ENCODE measurements around the gene ATP2A1. TPM values are rescaled to one million over a fixed set of nuclear protein-coding genes. Genes with fewer than 3 reads are reported as not detected.

Gene ATP2A1
- total and polyA plus RNA-seq, 7 donors = 0.36 to 1.6 (median 0.85) TPM; not detected in 3

DNA sequence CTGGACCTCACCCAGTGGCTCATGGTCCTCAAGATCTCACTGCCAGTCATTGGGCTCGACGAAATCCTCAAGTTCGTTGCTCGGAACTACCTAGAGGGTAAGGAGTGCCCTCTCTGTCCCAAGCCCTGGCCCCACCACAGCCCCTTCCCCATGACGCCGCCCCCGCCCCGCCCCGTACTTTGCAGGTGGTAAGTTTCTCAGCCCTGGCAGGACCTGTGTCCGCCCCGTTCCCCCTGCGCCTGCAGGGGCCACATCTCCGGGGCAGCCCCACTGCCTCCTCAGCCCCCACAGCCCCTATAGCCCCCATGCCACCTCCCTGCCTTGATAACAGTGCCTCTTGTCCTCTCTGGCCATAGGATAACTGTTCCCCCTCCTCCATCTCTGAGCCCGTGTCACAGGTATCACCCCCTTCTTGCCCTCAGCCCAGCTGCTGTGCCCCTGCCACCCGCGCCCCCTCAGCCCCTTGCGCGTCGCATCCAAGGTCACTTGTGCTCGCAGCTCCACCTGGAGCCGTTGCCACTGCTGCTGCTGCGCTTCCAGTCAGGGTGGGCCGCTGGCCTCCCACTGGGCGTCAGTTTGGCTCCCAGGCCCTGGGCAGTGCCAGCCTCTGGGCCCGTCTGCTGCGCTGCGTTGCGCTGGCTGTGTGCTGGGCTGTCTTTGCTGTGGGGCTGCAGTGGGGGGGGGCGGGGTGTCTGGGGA lies 25.2 kb downstream of the ATP2A1 start:
- Histone ChIP-seq H3K4me1 (no peaks in the 10 kb centered on the region), H3K27me3 (no peaks in the 10 kb centered on the region), H3K27ac (no peak overlapping the region), H3K9me3 (no peaks in the 10 kb centered on the region), H3K4me3 (no peak overlapping the region), H3K36me3 (peaks cover 3 to 24% (median 8%) of the 10 kb centered on the region in 4 donors)
- intact Hi-C loops (cut with DNase I) = no loop called here
- 86 to 88% methylated on average over 29 of the region's 29 CpGs for WGBS, 2 donors
- TF ChIP-seq POLR2A (IDR thresholded peaks at IDR 0.05) (no peak), EP300 (IDR thresholded peaks at IDR 0.05) (no peak), POLR2AphosphoS5 (IDR thresholded peaks at IDR 0.05) (no peak)
- TF ChIP-seq, protein P1, sequence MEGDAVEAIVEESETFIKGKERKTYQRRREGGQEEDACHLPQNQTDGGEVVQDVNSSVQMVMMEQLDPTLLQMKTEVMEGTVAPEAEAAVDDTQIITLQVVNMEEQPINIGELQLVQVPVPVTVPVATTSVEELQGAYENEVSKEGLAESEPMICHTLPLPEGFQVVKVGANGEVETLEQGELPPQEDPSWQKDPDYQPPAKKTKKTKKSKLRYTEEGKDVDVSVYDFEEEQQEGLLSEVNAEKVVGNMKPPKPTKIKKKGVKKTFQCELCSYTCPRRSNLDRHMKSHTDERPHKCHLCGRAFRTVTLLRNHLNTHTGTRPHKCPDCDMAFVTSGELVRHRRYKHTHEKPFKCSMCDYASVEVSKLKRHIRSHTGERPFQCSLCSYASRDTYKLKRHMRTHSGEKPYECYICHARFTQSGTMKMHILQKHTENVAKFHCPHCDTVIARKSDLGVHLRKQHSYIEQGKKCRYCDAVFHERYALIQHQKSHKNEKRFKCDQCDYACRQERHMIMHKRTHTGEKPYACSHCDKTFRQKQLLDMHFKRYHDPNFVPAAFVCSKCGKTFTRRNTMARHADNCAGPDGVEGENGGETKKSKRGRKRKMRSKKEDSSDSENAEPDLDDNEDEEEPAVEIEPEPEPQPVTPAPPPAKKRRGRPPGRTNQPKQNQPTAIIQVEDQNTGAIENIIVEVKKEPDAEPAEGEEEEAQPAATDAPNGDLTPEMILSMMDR (IDR thresholded peaks at IDR 0.05) = no peak
- no peak for DNase-seq

DNA sequence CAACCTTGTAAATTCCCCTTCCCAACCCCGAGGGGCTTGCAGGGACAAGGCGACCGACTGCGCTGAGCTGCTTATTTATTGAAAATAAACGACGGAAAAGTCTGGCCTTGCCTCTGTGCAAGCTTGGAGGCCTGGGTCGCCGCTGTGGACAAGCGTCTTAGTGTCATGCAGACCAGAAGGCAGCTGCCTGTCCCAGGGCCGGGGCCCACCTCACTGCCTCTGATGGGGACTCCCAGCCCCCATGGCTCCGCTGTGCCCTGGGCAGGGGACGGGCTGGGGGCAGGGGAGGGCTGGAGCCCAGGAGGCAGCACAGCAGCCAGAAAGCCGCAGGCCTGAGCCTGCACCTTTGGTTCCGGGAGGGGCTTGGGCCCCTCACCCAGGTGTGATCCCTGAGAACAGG lies 26.1 kb downstream of the ATP2A1 start:
- peaks cover 4 to 27% (median 10%) of the 10 kb centered on the region in 4 donors for H3K36me3 ChIP-seq

DNA sequence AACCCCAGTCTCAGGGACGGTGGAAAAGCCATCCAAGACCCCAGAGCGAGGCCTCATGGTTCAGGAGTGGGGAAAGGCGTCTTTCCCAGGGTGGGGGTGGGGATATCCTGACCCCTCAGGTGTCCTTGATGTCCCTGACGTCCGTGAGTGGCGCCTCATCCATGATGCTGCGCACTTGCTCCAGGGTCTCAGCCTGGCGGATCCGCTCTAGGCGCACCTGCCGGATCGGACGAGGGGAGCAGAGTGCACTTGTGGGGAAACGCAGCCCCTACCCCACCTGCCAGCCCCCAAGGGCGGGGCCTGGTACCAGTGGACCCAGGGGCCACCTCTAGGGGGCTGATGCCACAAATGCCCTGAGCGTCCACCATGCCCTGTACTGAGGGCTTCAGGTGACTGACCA lies 26.5 kb downstream of the ATP2A1 start:
- H3K36me3 ChIP-seq = peaks cover 4 to 27% (median 10%) of the 10 kb centered on the region in 4 donors
- intact Hi-C loops (cut with DNase I) = no loop called here

More for the DNA sequence above, 26.1 kb downstream of the ATP2A1 start:
- no peaks in the 10 kb centered on the region for H3K9me3 ChIP-seq
- DNase-seq = no peak
- H3K27me3 ChIP-seq = no peaks in the 10 kb centered on the region
- H3K4me3 ChIP-seq = no peak overlapping the region
- H3K4me1 ChIP-seq = no peaks in the 10 kb centered on the region
- no peak overlapping the region for H3K27ac ChIP-seq
- intact Hi-C loops (cut with DNase I) = no loop called here
- TF ChIP-seq POLR2A (IDR thresholded peaks at IDR 0.05) = no peak
- 86 to 91% methylated on average over 14 of the region's 14 CpGs for WGBS, 2 donors

DNA sequence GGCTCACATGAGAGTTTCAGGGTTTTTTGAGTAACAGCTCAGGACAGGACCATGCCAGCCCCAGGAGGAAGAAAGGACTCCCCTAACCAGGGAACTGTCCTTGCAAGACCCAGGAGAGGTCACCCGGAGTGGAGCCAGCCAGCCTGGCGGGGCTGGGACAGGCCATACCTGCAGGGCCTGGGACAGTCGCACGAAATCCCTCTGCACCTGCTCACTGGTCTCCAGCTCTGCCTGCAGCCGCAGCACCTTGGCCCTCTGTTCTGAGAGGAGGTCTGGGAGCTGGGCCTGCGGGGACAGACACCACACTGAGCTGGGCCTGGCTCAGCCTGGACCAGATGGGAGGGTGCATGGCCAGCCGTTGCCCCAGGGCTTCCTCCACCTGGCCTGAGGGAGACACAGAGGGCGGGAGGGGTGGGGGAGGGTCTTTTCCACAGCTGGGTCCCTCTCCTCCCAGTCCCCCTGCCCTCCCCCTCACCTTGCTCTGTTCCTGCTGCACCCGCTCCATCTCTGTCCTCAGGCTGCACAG lies 27.0 kb downstream of the ATP2A1 start:
- 89 to 94% methylated on average over 9 of the region's 9 CpGs for WGBS, 2 donors
- Histone ChIP-seq H3K27me3 (no peaks in the 10 kb centered on the region), H3K4me1 (no peaks in the 10 kb centered on the region), H3K9me3 (no peaks in the 10 kb centered on the region), H3K36me3 (peaks cover 4 to 31% (median 10%) of the 10 kb centered on the region in 4 donors), H3K4me3 (no peak overlapping the region), H3K27ac (no peak overlapping the region)
- intact Hi-C loops (cut with DNase I) = no loop called here
- no peak for TF ChIP-seq POLR2A (IDR thresholded peaks at IDR 0.05)
- TF ChIP-seq, protein P1 (IDR thresholded peaks at IDR 0.05) = no peak
- TF ChIP-seq POLR2AphosphoS5 (IDR thresholded peaks at IDR 0.05) = no peak
- TF ChIP-seq EP300 (IDR thresholded peaks at IDR 0.05) = no peak
- no peak for DNase-seq

More for the DNA sequence above, 26.5 kb downstream of the ATP2A1 start:
- no peaks in the 10 kb centered on the region for H3K9me3 ChIP-seq
- no peaks in the 10 kb centered on the region for H3K27me3 ChIP-seq
- DNase-seq = no peak
- no peaks in the 10 kb centered on the region for H3K4me1 ChIP-seq
- H3K27ac ChIP-seq = no peak overlapping the region
- no peak overlapping the region for H3K4me3 ChIP-seq
- no peak for TF ChIP-seq POLR2A (IDR thresholded peaks at IDR 0.05)
- TF ChIP-seq, protein P1 (IDR thresholded peaks at IDR 0.05) = no peak
- no peak for TF ChIP-seq POLR2AphosphoS5 (IDR thresholded peaks at IDR 0.05)
- TF ChIP-seq EP300 (IDR thresholded peaks at IDR 0.05) = no peak
- WGBS, 2 donors = 93 to 96% methylated on average over 16 of the region's 16 CpGs

DNA sequence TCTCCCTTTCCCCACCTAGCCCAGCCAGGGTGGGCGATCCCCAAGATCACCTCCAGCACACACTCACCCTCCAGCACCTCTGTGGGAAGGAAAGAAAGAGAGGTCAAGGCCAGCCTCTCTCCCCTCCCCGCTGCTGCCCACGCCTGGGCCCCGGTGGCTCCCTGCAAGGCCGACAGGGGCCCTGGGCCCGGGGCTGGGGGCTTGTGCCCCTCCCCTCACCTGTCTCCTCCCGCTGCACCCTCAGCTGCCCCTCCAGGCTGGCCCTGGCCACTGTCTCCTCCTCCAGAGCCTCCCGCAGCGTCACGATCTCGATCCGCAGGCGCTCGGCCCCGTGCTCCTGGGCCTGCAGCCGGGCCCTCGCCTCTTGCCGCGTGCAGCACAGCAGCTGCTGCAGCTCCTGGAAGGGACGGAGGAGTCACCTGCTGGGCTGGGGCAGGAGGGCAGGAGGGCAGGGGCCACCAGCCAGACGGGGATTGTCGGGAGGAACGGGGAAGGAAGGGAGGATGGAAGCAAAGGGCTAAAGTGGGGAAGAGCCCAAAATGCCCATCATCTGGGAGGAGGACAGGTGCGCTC lies 27.6 kb downstream of the ATP2A1 start:
- Histone ChIP-seq H3K27me3 (no peaks in the 10 kb centered on the region), H3K4me3 (no peak overlapping the region), H3K4me1 (no peaks in the 10 kb centered on the region), H3K36me3 (peaks cover 4 to 37% (median 10%) of the 10 kb centered on the region in 4 donors), H3K27ac (no peak overlapping the region), H3K9me3 (no peaks in the 10 kb centered on the region)
- intact Hi-C loops (cut with DNase I) = no loop called here
- TF ChIP-seq, protein P1 (IDR thresholded peaks at IDR 0.05) = no peak
- TF ChIP-seq POLR2AphosphoS5 (IDR thresholded peaks at IDR 0.05) (no peak), EP300 (IDR thresholded peaks at IDR 0.05) (no peak), POLR2A (IDR thresholded peaks at IDR 0.05) (no peak)
- WGBS, 2 donors = 85 to 93% methylated on average over 24 of the region's 24 CpGs
- no peak for DNase-seq
